ENCODE results near the gene TTC28.
A peak's percentile ranks its signal among the peaks of the same experiment; 100 is the strongest.

TTC28 gene

GRCh38 chr22:28710107-28710506, 30.5 kb upstream of the TTC28 start:
- no peak overlapping the region for H2AFZ ChIP-seq (ENCODE audit: low read depth, low read length, severe bottlenecking)
- TF ChIP-seq EZH2phosphoT487 (conservative IDR thresholded peaks at IDR 0.05; ENCODE audit: low read length) (no peak), CTCF (IDR thresholded peaks at IDR 0.05; ENCODE audit: insufficient read depth, low read length, poor library complexity, severe bottlenecking) (no peak)
- no peaks in the 10 kb centered on the region for H3K27me3 ChIP-seq (ENCODE audit: low read length)
- H3K9ac ChIP-seq (ENCODE audit: low read length), result no peak overlapping the region
- no peaks in the 10 kb centered on the region for H4K20me1 ChIP-seq (ENCODE audit: low read depth, low read length)
- H3K9me2 ChIP-seq (replicated peaks; ENCODE audit: insufficient read depth, low read length), result no peaks in the 10 kb centered on the region
- H3F3A ChIP-seq (ENCODE audit: insufficient read depth), result no peaks in the 10 kb centered on the region
- H3K79me2 ChIP-seq (ENCODE audit: insufficient read depth, low read length), result no peaks in the 10 kb centered on the region
- H3K4me3 ChIP-seq (ENCODE audit: insufficient read depth, low read length, poor library complexity, severe bottlenecking), result no peak overlapping the region
- H3K27ac ChIP-seq (ENCODE audit: low read depth, low read length), result no peak overlapping the region
- H3K4me2 ChIP-seq (ENCODE audit: low read depth, low read length, poor library complexity, severe bottlenecking), result no peak overlapping the region
- H3K36me3 ChIP-seq (ENCODE audit: low read length), result peaks cover 23% of the 10 kb centered on the region
- H3K9me3 ChIP-seq (ENCODE audit: insufficient read depth, low read length), result no peaks in the 10 kb centered on the region

- Histone ChIP-seq H3K36me3 (ENCODE audit: low read length) (peaks cover 18% of the 10 kb centered on the region), H3K4me2 (ENCODE audit: low read depth, low read length, poor library complexity, severe bottlenecking) (no peak overlapping the region), H3F3A (ENCODE audit: insufficient read depth) (no peaks in the 10 kb centered on the region), H4K20me1 (ENCODE audit: low read depth, low read length) (no peaks in the 10 kb centered on the region), H3K9me2 (replicated peaks; ENCODE audit: insufficient read depth, low read length) (no peaks in the 10 kb centered on the region), H3K27ac (ENCODE audit: low read depth, low read length) (no peak overlapping the region), H3K27me3 (ENCODE audit: low read length) (no peaks in the 10 kb centered on the region), H3K9ac (ENCODE audit: low read length) (no peak overlapping the region), H2AFZ (ENCODE audit: low read depth, low read length, severe bottlenecking) (no peak overlapping the region), H3K4me3 (ENCODE audit: insufficient read depth, low read length, poor library complexity, severe bottlenecking) (no peak overlapping the region), H3K9me3 (ENCODE audit: insufficient read depth, low read length) (no peaks in the 10 kb centered on the region), H3K79me2 (ENCODE audit: insufficient read depth, low read length) (no peaks in the 10 kb centered on the region)
- TF ChIP-seq EZH2phosphoT487 (conservative IDR thresholded peaks at IDR 0.05; ENCODE audit: low read length) (no peak), CTCF (IDR thresholded peaks at IDR 0.05; ENCODE audit: insufficient read depth, low read length, poor library complexity, severe bottlenecking) (no peak)
Measured at GRCh38 chr22:28706845-28707244, 27.2 kb upstream of the TTC28 start.

- Histone ChIP-seq H3K9ac (ENCODE audit: low read length) (no peak overlapping the region), H3K36me3 (ENCODE audit: low read length) (no peaks in the 10 kb centered on the region)
- TF ChIP-seq EZH2phosphoT487 (conservative IDR thresholded peaks at IDR 0.05; ENCODE audit: low read length) (no peak), CTCF (IDR thresholded peaks at IDR 0.05; ENCODE audit: insufficient read depth, low read length, poor library complexity, severe bottlenecking) (no peak)
Measured at GRCh38 chr22:28703436-28703835, 23.8 kb upstream of the TTC28 start.

More at GRCh38 chr22:28703436-28703835, 23.8 kb upstream of the TTC28 start:
- Histone ChIP-seq H3K79me2 (ENCODE audit: insufficient read depth, low read length) (no peaks in the 10 kb centered on the region), H3F3A (ENCODE audit: insufficient read depth) (no peaks in the 10 kb centered on the region), H3K27me3 (ENCODE audit: low read length) (no peaks in the 10 kb centered on the region), H3K9me3 (ENCODE audit: insufficient read depth, low read length) (no peaks in the 10 kb centered on the region), H3K27ac (ENCODE audit: low read depth, low read length) (peak overlapping the region; percentile 44), H4K20me1 (ENCODE audit: low read depth, low read length) (no peaks in the 10 kb centered on the region), H3K4me2 (ENCODE audit: low read depth, low read length, poor library complexity, severe bottlenecking) (peak overlapping the region; percentile 7), H3K9me2 (replicated peaks; ENCODE audit: insufficient read depth, low read length) (no peaks in the 10 kb centered on the region), H2AFZ (ENCODE audit: low read depth, low read length, severe bottlenecking) (no peak overlapping the region), H3K4me3 (ENCODE audit: insufficient read depth, low read length, poor library complexity, severe bottlenecking) (no peak overlapping the region)

All from SU-DHL-6 (cell line).